A549 (cell line): ENCODE measurements around the gene SMIM17. TPM values are rescaled to one million over a fixed set of nuclear protein-coding genes. Genes with fewer than 3 reads are reported as not detected.

Source experiments
- ATAC-seq, 2 experiments: fragments of 200-7000 bp in 1 of 2; fragments of >200 bp in 1 of 2; cut with Nextera tagmentation in 1 of 2; cut with Tn5 transposase in 1 of 2; 3 replicates each; pipeline versions ENCODE4 v1.8.0 to v1.9.1; 2018 to 2020; ENCODE audit warnings: mild to moderate bottlenecking in 1 of 2, moderate library complexity in 1 of 2
- CTCF ChIA-PET: fragments of 300-600 bp; sonication (Branson Sonifier 250); formaldehyde crosslinking; extraction: SDS; loops from one replicate; lab custom pipeline; 2021; ENCODE audit warnings: antibody characterized with exemption, inconsistent platforms; lab: Yijun Ruan, JAX
- POLR2A ChIA-PET: fragments of 350-600 bp; formaldehyde crosslinking; extraction: SDS; loops from one replicate; lab custom pipeline; 2021; ENCODE audit warnings: antibody characterized with exemption, inconsistent platforms; lab: Yijun Ruan, JAX
- DNase-seq, 2 experiments: peaks; one replicate each; pipeline versions ENCODE4 v3.0.0 to v3.0.0-alpha.2; 2011 to 2016; ENCODE audit warnings: low read depth in 1 of 2, low spot score in 1 of 2
- FAIRE-seq: peaks from 2 replicates; lab custom pipeline; 2011; peaks lifted over from hg19 to GRCh38; lab: Jason Lieb, UNC
- H3K27ac ChIP-seq, 2 experiments: fragments of >200 bp; sonication (Bioruptor Twin); formaldehyde crosslinking; 3 replicates each; pipeline ENCODE4 v1.5.1; 2016 to 2017
- H3K4me1 ChIP-seq: fragments of >200 bp; sonication (Bioruptor Twin); formaldehyde crosslinking; 3 replicates; pipeline ENCODE4 v1.6.1; 2016
- H3K4me2 ChIP-seq: fragments of >200 bp; sonication (Bioruptor Twin); formaldehyde crosslinking; 3 replicates; pipeline ENCODE4 v1.6.1; 2016
- H3K4me3 ChIP-seq: fragments of >200 bp; sonication (Bioruptor Twin); formaldehyde crosslinking; 3 replicates; pipeline ENCODE4 v1.5.1; 2016
- H3K9me3 ChIP-seq: fragments of >200 bp; sonication (Bioruptor Twin); formaldehyde crosslinking; 3 replicates; pipeline ENCODE4 v1.6.1; 2016
- CBX8 ChIP-seq: fragments of 200-600 bp; sonication (generic); IDR thresholded peaks from 2 replicates; pipeline ENCODE4 v1.6.1; 2016
- CEBPB ChIP-seq, 2 experiments: fragments of >200 bp in 1 of 2; sonication (Bioruptor Twin) in 1 of 2; formaldehyde crosslinking in 1 of 2; IDR thresholded peaks; 2 replicates each; pipeline ENCODE4 v1.6.1; 2012 to 2016
- CHD4 ChIP-seq: fragments of 200-600 bp; sonication (generic); IDR thresholded peaks from 2 replicates; pipeline ENCODE4 v1.6.1; 2016; ENCODE audit warnings: antibody characterized with exemption, mild to moderate bottlenecking, borderline replicate concordance
- E2F6 ChIP-seq: IDR thresholded peaks from 2 replicates; pipeline ENCODE4 v1.6.1; 2012; ENCODE audit warnings: low read depth, borderline replicate concordance
- EP300 ChIP-seq, 2 experiments: fragments of >200 bp; sonication (Bioruptor Twin); formaldehyde crosslinking; IDR thresholded peaks; 2 replicates in 1 of 2; 3 replicates in 1 of 2; pipeline ENCODE4 v1.6.1; 2016 to 2017
- ESRRA ChIP-seq: fragments of 150-350 bp; IDR thresholded peaks from 2 replicates; pipeline ENCODE4 v1.6.1; 2014; ENCODE audit warnings: mild to moderate bottlenecking, low read length, borderline replicate concordance
- FOSB ChIP-seq: fragments of 250-450 bp; sonication (Bioruptor Pico); IDR thresholded peaks from 2 replicates; pipeline ENCODE4 v1.5.0; 2020; ENCODE audit warnings: mild to moderate bottlenecking, moderate library complexity
- FOSL2 ChIP-seq, 2 experiments: fragments of 450-650 bp in 1 of 2; fragments of >200 bp in 1 of 2; sonication (Bioruptor Twin) in 1 of 2; formaldehyde crosslinking; IDR thresholded peaks; 2 replicates each; pipeline versions ENCODE4 v1.5.0 to v1.6.1; 2016 to 2020; ENCODE audit warnings: mild to moderate bottlenecking in 1 of 2, moderate library complexity in 1 of 2
- FOXS1 ChIP-seq: fragments of 250-450 bp; sonication (Bioruptor Pico); IDR thresholded peaks from 2 replicates; pipeline ENCODE4 v1.5.0; 2020; ENCODE audit warnings: mild to moderate bottlenecking, moderate library complexity
- GATA3 ChIP-seq: IDR thresholded peaks from 2 replicates; pipeline ENCODE4 v1.6.1; 2012; ENCODE audit warnings: borderline replicate concordance
- HMGXB4 ChIP-seq: fragments of 250-450 bp; sonication (Bioruptor Pico); IDR thresholded peaks from 2 replicates; pipeline ENCODE4 v1.5.0; 2021; ENCODE audit warnings: mild to moderate bottlenecking, moderate library complexity, borderline replicate concordance
- HOXB5 ChIP-seq: fragments of 250-450 bp; sonication (Bioruptor Pico); IDR thresholded peaks from 2 replicates; pipeline ENCODE4 v1.5.0; 2020; ENCODE audit warnings: mild to moderate bottlenecking, moderate library complexity
- JUN ChIP-seq, 2 experiments: fragments of >200 bp; sonication (Bioruptor Twin); formaldehyde crosslinking; IDR thresholded peaks; 2 replicates in 1 of 2; 3 replicates in 1 of 2; pipeline ENCODE4 v1.6.1; 2016 to 2017
- JUNB ChIP-seq: fragments of >200 bp; sonication (Bioruptor Twin); formaldehyde crosslinking; IDR thresholded peaks from 2 replicates; pipeline ENCODE4 v1.6.1; 2016
- MAFK ChIP-seq: fragments of 450-650 bp; IDR thresholded peaks from 2 replicates; pipeline ENCODE4 v1.6.1; 2014; ENCODE audit not compliant: partially characterized antibody
- MYC ChIP-seq: IDR thresholded peaks from 2 replicates; pipeline ENCODE4 v1.6.1; 2012; ENCODE audit warnings: mild to moderate bottlenecking, inconsistent platforms, low read length, improper control_type of control experiment, borderline replicate concordance
- NFE2L2 ChIP-seq: fragments of 150-350 bp; conservative IDR thresholded peaks from 2 replicates; pipeline ENCODE4 v1.6.1; 2014; ENCODE audit warnings: low read length
- NR3C1 ChIP-seq: fragments of >200 bp; sonication (Bioruptor Twin); formaldehyde crosslinking; IDR thresholded peaks from 3 replicates; pipeline ENCODE4 v1.6.1; 2017
- RCOR1 ChIP-seq: fragments of 150-350 bp; IDR thresholded peaks from 2 replicates; pipeline ENCODE4 v1.6.1; 2014; ENCODE audit warnings: antibody characterized with exemption, low read length, low read depth
- TFCP2L1 ChIP-seq: fragments of 250-450 bp; sonication (Bioruptor Pico); IDR thresholded peaks from 2 replicates; pipeline ENCODE4 v1.5.0; 2021; ENCODE audit warnings: mild to moderate bottlenecking
- ZNF302 ChIP-seq: fragments of 250-450 bp; sonication (Bioruptor Pico); IDR thresholded peaks from 2 replicates; pipeline ENCODE4 v1.9.0; 2021; ENCODE audit warnings: inconsistent platforms, mild to moderate bottlenecking, moderate library complexity
- WGBS: methylation state at CpG from one replicate; pipeline ENCODE4 v1.1.6; 2017; ENCODE audit errors: missing lambda C conversion rate; 5-methylcytosine and 5-hydroxymethylcytosine counted together
- polyA plus RNA-seq, 4 experiments: library from polyadenylated mRNA; depleted of rRNA in 3 of 4; stranded (reverse); fragments of >200 nt; fragmentation: RNase III in 1 of 4; extraction: RNeasy Plus Mini Kit Qiagen cat#74134 plus additional on column Dnase treatment in 1 of 4; gene quantifications; 2 replicates in 3 of 4; 3 replicates in 1 of 4; pipeline ENCODE4 v1.2.3, GENCODE V29; 2011 to 2017
- TF ChIP-seq, protein P1 (sequence below): fragments of 250-450 bp; sonication (Bioruptor Pico); IDR thresholded peaks from 2 replicates; pipeline ENCODE4 v1.5.0; 2020; ENCODE audit warnings: low read depth, mild to moderate bottlenecking, moderate library complexity
- TF ChIP-seq, protein P2 (sequence below): fragments of >200 bp; sonication (Bioruptor Twin); formaldehyde crosslinking; IDR thresholded peaks from 3 replicates; pipeline ENCODE4 v1.6.1; 2016

The SMIM17 gene
- polyA plus RNA-seq, 2 of the 4 experiments (the other 2 are of a cell fraction), result not detected

DNA sequence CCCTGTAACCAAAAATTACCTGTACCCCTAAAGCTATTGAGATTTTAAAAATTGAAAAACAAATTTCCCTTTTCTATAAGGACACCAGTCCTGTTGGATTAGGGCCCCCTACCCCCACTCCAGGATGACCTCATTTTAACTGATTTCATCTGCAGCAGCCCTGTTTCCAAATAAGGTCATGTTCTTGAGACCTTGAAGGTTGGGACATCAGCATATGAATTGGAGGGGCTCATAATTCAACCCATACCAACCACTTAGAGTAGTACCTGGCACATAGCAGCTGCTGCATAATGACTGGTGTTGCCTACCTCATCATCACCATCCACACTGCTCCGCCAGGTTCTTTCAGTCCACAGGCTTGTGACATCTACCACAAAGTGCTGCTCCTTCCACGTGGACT, 30.2 kb upstream of the SMIM17 start:
- TF ChIP-seq, protein P1, sequence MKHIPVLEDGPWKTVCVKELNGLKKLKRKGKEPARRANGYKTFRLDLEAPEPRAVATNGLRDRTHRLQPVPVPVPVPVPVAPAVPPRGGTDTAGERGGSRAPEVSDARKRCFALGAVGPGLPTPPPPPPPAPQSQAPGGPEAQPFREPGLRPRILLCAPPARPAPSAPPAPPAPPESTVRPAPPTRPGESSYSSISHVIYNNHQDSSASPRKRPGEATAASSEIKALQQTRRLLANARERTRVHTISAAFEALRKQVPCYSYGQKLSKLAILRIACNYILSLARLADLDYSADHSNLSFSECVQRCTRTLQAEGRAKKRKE (CRISPR knock-in tag), result no peak
- TF ChIP-seq HOXB5 (CRISPR knock-in tag) (no peak), JUN (IDR thresholded peaks at IDR 0.05) (no peak), ESRRA (no peak), FOSB (no peak), FOSL2 (IDR thresholded peaks at IDR 0.05) (no peak), FOSL2 (CRISPR knock-in tag; IDR thresholded peaks at IDR 0.05) (no peak), RCOR1 (no peak), NR3C1 (no peak), FOXS1 (CRISPR knock-in tag) (no peak), GATA3 (no peak)
- ChIA-PET POLR2A (no interaction called here), CTCF (no interaction called here)
- no peak for DNase-seq
- WGBS, result 98% methylated on average over 2 of the region's 2 CpGs
- Histone ChIP-seq H3K4me1 (no peaks in the 10 kb centered on the region), H3K4me3 (no peak overlapping the region), H3K4me2 (no peak overlapping the region), H3K9me3 (peaks cover 94% of the 10 kb centered on the region), H3K27ac (no peak overlapping the region)
- ATAC-seq, result no peak
- no peak for FAIRE-seq

DNA sequence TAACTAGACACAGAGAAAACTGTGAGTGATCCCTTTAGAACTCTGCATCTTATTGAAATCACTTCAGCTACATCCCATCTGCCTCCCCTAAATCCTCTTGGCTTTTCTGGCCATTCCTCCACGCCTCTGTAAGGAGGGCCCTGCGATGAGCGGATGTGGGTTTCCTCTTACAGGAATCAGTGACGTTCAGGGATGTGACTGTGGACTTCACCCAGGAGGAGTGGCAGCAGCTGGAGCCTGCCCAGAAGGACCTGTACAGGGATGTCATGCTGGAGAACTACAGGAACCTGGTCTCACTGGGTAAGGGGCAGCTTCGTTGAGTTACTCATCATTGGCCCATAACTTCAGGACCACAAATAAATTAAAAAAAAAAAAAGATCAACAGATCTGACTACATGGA, 29.3 kb upstream of the SMIM17 start:
- CTCF ChIA-PET, result interaction anchor here (0.7 kb wide), 1 partner anchor 719 kb away, joined by 4 read pairs; no protein-coding TSS in a partner anchor
- no peak overlapping the region for H3K4me2 ChIP-seq
- H3K9me3 ChIP-seq, result peaks cover 94% of the 10 kb centered on the region

GRCh38 chr19:56617531-56617930, 25.4 kb upstream of the SMIM17 start:
- FAIRE-seq (no peak), DNase-seq (no peak), ATAC-seq (no peak)
- H3K4me3 ChIP-seq, result no peak overlapping the region
- no peaks in the 10 kb centered on the region for H3K4me1 ChIP-seq
- H3K4me2 ChIP-seq, result no peak overlapping the region
- POLR2A ChIA-PET, result no interaction called here
- CTCF ChIA-PET, result no interaction called here
- TF ChIP-seq NFE2L2 (no peak), HMGXB4 (CRISPR knock-in tag) (no peak), TFCP2L1 (CRISPR knock-in tag) (no peak)
- 93% methylated on average over 8 of the region's 8 CpGs for WGBS
- peaks cover 94% of the 10 kb centered on the region for H3K9me3 ChIP-seq
- H3K27ac ChIP-seq, result no peak overlapping the region

More for the DNA sequence above, 29.3 kb upstream of the SMIM17 start:
- ATAC-seq (no peak), DNase-seq (no peak), FAIRE-seq (no peak)
- Histone ChIP-seq H3K4me3 (no peak overlapping the region), H3K27ac (no peak overlapping the region), H3K4me1 (no peaks in the 10 kb centered on the region)
- POLR2A ChIA-PET, result no interaction called here
- TF ChIP-seq CBX8 (no peak), FOXS1 (CRISPR knock-in tag) (no peak), MAFK (no peak), CHD4 (no peak), EP300 (IDR thresholded peaks at IDR 0.05) (no peak), MYC (no peak), ZNF302 (CRISPR knock-in tag) (no peak), JUNB (no peak), E2F6 (no peak), CEBPB (IDR thresholded peaks at IDR 0.05) (no peak), NFE2L2 (no peak), JUN (IDR thresholded peaks at IDR 0.05) (no peak)
- TF ChIP-seq, protein P2, sequence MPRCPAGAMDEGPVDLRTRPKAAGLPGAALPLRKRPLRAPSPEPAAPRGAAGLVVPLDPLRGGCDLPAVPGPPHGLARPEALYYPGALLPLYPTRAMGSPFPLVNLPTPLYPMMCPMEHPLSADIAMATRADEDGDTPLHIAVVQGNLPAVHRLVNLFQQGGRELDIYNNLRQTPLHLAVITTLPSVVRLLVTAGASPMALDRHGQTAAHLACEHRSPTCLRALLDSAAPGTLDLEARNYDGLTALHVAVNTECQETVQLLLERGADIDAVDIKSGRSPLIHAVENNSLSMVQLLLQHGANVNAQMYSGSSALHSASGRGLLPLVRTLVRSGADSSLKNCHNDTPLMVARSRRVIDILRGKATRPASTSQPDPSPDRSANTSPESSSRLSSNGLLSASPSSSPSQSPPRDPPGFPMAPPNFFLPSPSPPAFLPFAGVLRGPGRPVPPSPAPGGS, result no peak
- WGBS, result 84% methylated on average over 5 of the region's 5 CpGs
